GM12873 (cell line): ENCODE results near the gene MRPS18A.

Source experiments
- TF ChIP-seq, protein P1 (sequence below): IDR thresholded peaks from 2 replicates; pipeline ENCODE4 v1.5.1; 2012; ENCODE audit warnings: low read depth, mild to moderate bottlenecking, moderate library complexity, low read length, control low read depth; ENCODE audit not compliant: insufficient read depth; ENCODE audit errors: missing control alignments

Gene MRPS18A

DNA sequence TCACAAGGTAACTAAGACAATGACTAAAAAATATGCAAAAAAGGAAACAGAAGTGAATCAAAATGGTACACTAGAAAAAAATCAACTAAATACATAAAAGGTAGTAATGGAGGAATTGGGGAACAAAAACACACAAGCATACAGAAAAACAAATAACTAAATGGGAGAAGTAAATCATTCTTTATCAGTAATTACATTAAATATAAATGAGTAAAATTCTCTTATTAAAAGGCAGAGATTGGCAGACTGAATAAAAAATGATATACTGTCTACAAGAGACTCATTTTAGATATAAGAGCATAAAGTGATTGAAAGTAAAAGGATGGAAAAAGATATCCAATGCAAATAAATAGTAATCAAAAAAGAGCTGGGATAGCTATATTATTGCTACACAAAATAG lies 43.0 kb upstream of the MRPS18A start:
- TF ChIP-seq, protein P1, sequence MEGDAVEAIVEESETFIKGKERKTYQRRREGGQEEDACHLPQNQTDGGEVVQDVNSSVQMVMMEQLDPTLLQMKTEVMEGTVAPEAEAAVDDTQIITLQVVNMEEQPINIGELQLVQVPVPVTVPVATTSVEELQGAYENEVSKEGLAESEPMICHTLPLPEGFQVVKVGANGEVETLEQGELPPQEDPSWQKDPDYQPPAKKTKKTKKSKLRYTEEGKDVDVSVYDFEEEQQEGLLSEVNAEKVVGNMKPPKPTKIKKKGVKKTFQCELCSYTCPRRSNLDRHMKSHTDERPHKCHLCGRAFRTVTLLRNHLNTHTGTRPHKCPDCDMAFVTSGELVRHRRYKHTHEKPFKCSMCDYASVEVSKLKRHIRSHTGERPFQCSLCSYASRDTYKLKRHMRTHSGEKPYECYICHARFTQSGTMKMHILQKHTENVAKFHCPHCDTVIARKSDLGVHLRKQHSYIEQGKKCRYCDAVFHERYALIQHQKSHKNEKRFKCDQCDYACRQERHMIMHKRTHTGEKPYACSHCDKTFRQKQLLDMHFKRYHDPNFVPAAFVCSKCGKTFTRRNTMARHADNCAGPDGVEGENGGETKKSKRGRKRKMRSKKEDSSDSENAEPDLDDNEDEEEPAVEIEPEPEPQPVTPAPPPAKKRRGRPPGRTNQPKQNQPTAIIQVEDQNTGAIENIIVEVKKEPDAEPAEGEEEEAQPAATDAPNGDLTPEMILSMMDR: no peak

GRCh38 chr6:43729537-43729936 lies 41.9 kb upstream of the MRPS18A start:
- TF ChIP-seq, protein P1: no peak

DNA sequence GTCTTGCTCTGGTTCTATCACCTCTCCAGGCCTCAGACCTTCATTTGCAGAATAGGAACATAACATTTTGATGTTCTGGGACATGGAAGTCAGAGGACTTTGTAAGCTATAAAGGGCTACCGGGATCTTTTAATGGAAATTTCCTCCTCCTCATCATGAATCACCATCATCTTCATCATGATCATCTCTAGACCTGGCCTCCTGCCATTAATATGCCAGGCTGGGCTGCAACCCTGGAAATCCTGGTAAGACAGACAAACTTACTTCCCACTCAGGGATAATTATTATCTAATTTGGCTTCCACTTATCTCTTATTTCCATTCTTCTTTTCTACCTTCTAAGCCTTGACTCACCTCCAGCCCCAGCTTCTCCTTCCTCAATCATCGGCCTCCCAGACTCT lies 41.0 kb upstream of the MRPS18A start:
- TF ChIP-seq, protein P1: no peak

GRCh38 chr6:43727634-43728033 lies 40.0 kb upstream of the MRPS18A start:
- TF ChIP-seq, protein P1: no peak

DNA sequence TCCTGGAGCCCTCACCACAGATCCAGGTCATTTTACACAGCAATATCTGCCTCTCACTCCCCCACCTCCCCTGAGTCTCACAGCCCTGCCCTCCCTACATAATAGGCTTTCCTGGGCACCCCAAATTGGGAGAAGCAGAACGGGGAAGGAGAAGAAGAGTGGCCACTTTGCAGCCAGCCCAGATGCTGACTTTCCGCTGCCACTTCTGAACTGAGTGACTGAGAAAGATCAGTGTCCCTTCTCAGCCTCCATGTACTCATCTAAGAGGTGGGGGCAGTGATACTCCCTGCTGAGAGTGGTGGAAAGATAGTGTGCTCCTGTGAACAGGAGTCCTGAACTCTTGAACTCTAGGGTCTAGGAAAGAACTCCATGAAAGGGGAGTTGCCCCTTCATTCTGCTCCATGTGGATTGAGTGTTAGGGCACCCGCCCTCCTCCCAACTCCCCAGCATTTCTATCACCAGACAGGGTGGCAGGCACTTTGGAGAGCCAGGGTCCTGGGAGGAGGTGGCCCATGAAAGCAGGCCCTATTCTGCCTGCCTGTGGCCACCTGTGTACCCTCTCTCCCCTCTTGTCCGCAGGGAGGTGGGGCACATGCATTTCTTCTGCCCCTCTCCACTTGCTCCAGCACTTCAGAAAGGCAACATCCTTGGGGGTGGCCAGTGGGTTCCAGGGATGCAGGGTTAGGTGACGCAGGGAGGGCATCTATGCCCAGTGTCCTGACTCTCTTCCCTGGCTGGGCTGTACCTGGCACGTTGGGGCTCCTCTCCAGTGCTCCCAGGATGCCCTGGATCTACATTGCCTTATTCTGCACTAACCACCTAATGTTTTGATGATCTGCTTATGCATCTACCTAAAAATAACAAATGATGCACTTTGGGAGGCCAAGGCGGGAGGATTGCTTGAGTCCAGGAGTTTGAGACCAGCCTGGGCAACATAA lies 38.3 kb upstream of the MRPS18A start:
- TF ChIP-seq, protein P1: no peak

DNA sequence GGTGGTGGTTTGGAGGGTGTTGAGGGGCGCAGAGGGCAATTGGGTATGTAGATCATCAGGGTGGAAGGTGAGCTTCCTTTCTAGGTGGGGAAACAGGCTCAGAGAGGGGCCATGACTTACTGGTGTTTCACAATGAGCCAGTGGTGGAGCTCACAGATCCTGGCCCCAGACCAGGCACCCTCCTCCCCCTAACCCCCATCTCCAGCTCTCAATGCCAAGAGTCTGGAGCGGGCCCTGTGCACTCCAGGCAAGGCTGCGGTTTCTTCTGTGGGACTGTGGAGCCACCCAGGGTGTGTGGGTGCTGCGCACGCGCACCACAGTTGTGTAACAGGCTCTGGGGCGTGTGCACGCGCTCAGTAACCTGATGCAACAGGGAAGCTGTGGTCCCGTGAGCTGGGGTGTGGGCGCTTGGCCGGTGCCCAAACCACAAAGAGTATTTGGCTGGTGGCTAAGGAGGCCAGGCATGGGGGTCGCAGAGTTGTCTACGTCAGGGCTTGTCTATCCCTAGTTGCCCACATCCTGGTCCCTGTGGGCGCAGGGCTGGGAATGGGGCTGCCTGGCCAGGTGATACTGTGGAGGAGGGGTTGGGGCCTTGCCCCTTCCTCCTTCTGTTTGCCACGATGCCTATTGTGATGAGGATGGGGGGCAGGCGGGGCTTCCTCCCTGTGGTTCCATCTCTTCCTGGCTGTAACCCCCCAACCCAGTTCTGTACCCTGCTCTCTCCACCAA lies 37.5 kb upstream of the MRPS18A start:
- TF ChIP-seq, protein P1: no peak

- TF ChIP-seq, protein P1: no peak
Observed at GRCh38 chr6:43724354-43724753, 36.8 kb upstream of the MRPS18A start.
